ENCODE results near the gene WRNIP1.

WRNIP1 gene

GRCh38 chr6:2740581-2740980 lies 24.6 kb upstream of the WRNIP1 start:
- Histone ChIP-seq H3K4me2 (ENCODE audit: low read depth, low read length, poor library complexity, severe bottlenecking) (no peak overlapping the region), H3K9me2 (replicated peaks; ENCODE audit: low read depth, low read length) (no peaks in the 10 kb centered on the region), H3K79me2 (ENCODE audit: insufficient read depth, low read length) (no peaks in the 10 kb centered on the region), H3K36me3 (ENCODE audit: insufficient read depth, low read length) (no peaks in the 10 kb centered on the region), H3K4me3 (ENCODE audit: low read length, poor library complexity, severe bottlenecking) (no peak overlapping the region), H4K20me1 (ENCODE audit: insufficient read depth, low read length, poor library complexity, severe bottlenecking) (no peaks in the 10 kb centered on the region), H3K27me3 (ENCODE audit: insufficient read depth, low read length, poor library complexity, severe bottlenecking) (no peaks in the 10 kb centered on the region), H2AFZ (ENCODE audit: low read length) (no peak overlapping the region; the same call in 1 of the 2 replicates), H3K9ac (ENCODE audit: low read depth, low read length, poor library complexity, severe bottlenecking) (no peak overlapping the region), H3K9me3 (ENCODE audit: insufficient read depth, low read depth, low read length) (no peaks in the 10 kb centered on the region), H3F3A (ENCODE audit: low read depth) (no peaks in the 10 kb centered on the region), H3K4me1 (ENCODE audit: insufficient read depth, low read length, poor library complexity, severe bottlenecking) (peaks cover 35% of the 10 kb centered on the region)
- no peak for TF ChIP-seq EZH2phosphoT487 (IDR thresholded peaks at IDR 0.05; ENCODE audit: borderline replicate concordance)
- TF ChIP-seq, protein P1, sequence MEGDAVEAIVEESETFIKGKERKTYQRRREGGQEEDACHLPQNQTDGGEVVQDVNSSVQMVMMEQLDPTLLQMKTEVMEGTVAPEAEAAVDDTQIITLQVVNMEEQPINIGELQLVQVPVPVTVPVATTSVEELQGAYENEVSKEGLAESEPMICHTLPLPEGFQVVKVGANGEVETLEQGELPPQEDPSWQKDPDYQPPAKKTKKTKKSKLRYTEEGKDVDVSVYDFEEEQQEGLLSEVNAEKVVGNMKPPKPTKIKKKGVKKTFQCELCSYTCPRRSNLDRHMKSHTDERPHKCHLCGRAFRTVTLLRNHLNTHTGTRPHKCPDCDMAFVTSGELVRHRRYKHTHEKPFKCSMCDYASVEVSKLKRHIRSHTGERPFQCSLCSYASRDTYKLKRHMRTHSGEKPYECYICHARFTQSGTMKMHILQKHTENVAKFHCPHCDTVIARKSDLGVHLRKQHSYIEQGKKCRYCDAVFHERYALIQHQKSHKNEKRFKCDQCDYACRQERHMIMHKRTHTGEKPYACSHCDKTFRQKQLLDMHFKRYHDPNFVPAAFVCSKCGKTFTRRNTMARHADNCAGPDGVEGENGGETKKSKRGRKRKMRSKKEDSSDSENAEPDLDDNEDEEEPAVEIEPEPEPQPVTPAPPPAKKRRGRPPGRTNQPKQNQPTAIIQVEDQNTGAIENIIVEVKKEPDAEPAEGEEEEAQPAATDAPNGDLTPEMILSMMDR (conservative IDR thresholded peaks at IDR 0.05; ENCODE audit: low read length), result no peak

DNA sequence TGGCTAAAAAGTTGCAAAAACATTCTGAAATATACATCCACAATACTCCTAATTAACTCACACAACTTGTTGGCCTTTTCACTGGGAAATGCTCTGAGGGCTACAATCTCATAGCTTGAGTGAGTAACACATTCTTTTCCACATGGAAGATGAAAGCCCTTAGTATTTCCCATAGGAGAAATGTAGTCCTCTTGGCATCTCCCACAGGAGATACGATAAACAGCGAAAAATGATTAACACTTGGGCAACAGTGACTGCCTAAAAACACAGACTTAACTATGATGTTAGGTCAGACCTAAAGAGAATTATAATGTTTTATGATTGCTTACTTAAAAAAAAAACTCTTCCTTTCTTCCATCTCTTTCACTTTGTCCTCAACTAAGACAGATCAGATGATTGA lies 23.4 kb upstream of the WRNIP1 start:
- Histone ChIP-seq H3K4me2 (ENCODE audit: low read depth, low read length, poor library complexity, severe bottlenecking) (no peak overlapping the region), H3K4me3 (ENCODE audit: low read length, poor library complexity, severe bottlenecking) (no peak overlapping the region), H4K20me1 (ENCODE audit: insufficient read depth, low read length, poor library complexity, severe bottlenecking) (no peaks in the 10 kb centered on the region), H2AFZ (ENCODE audit: low read length) (no peak overlapping the region), H3K36me3 (ENCODE audit: insufficient read depth, low read length) (no peaks in the 10 kb centered on the region), H3K9me2 (replicated peaks; ENCODE audit: low read depth, low read length) (no peaks in the 10 kb centered on the region), H3K79me2 (ENCODE audit: insufficient read depth, low read length) (no peaks in the 10 kb centered on the region), H3K9ac (ENCODE audit: low read depth, low read length, poor library complexity, severe bottlenecking) (no peak overlapping the region), H3K9me3 (ENCODE audit: insufficient read depth, low read depth, low read length) (no peaks in the 10 kb centered on the region), H3K27me3 (ENCODE audit: insufficient read depth, low read length, poor library complexity, severe bottlenecking) (no peaks in the 10 kb centered on the region), H3F3A (ENCODE audit: low read depth) (no peaks in the 10 kb centered on the region), H3K4me1 (ENCODE audit: insufficient read depth, low read length, poor library complexity, severe bottlenecking) (peaks cover 39% of the 10 kb centered on the region)
- TF ChIP-seq, protein P1 (conservative IDR thresholded peaks at IDR 0.05; ENCODE audit: low read length), result no peak
- no peak for TF ChIP-seq EZH2phosphoT487 (IDR thresholded peaks at IDR 0.05; ENCODE audit: borderline replicate concordance)

DNA sequence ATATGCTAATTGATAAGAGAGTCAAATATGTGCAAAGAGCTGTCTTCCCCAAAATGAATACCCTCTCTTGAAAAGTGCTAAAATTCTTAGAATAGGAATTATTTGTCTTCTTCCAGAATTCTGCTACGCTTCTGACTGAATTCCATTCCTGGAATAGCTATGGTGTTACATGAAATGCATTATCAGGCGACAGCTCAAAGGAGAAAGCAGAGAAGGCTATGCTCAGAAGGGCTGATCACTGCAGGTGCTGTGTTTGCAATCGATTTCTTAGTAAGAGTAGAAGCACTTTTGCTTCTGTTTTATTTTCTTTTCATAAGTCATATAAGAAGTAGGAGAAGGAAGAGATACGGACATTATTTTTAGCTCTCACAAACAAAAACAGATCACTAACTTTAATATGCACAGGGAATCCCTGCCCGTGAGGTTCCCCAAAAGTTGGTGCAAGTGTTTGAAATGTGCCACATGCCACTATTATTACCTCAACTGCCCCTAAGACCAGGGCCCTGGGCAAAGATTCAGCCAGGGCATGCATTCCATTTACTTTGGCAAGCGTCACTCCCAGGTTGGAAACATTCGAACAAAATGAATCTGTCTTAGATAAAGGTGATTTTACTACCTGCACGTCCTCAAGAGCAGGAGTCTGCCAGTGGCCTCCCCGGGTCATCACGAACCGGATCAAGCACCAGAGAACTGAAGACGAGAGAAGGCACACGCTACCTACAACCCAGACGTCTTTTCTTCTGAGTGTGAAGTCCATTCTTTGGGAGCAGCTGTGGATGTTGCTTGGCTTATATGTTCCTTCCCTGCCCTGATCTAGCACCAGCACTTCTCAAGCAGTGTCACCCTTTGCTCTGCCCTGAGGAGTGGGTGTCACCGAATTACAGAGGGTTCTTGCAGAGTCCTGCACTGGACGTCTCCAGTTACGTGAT lies 21.6 kb upstream of the WRNIP1 start:
- no peak overlapping the region for H2AFZ ChIP-seq (ENCODE audit: low read length)
- TF ChIP-seq EZH2phosphoT487 (IDR thresholded peaks at IDR 0.05; ENCODE audit: borderline replicate concordance), result no peak
- TF ChIP-seq, protein P1 (conservative IDR thresholded peaks at IDR 0.05; ENCODE audit: low read length), result no peak
- no peak overlapping the region for H3K9ac ChIP-seq (ENCODE audit: low read depth, low read length, poor library complexity, severe bottlenecking)

More for the DNA sequence above, 21.6 kb upstream of the WRNIP1 start:
- Histone ChIP-seq H3K27me3 (ENCODE audit: insufficient read depth, low read length, poor library complexity, severe bottlenecking) (no peaks in the 10 kb centered on the region), H3K4me3 (ENCODE audit: low read length, poor library complexity, severe bottlenecking) (no peak overlapping the region), H3K79me2 (ENCODE audit: insufficient read depth, low read length) (no peaks in the 10 kb centered on the region), H3K4me1 (ENCODE audit: insufficient read depth, low read length, poor library complexity, severe bottlenecking) (peaks cover 46% of the 10 kb centered on the region), H3K4me2 (ENCODE audit: low read depth, low read length, poor library complexity, severe bottlenecking) (no peak overlapping the region), H3K36me3 (ENCODE audit: insufficient read depth, low read length) (no peaks in the 10 kb centered on the region), H3F3A (ENCODE audit: low read depth) (no peaks in the 10 kb centered on the region), H3K9me2 (replicated peaks; ENCODE audit: low read depth, low read length) (no peaks in the 10 kb centered on the region), H4K20me1 (ENCODE audit: insufficient read depth, low read length, poor library complexity, severe bottlenecking) (no peaks in the 10 kb centered on the region), H3K9me3 (ENCODE audit: insufficient read depth, low read depth, low read length) (no peaks in the 10 kb centered on the region)
